Kidney (tissue), 14 donors: ENCODE results near the gene IGF2BP3. TPM values are rescaled to one million over a fixed set of nuclear protein-coding genes. Genes with fewer than 3 reads are reported as not detected.

Experiments
- DNase-seq, 5 donors: peaks; one replicate each; pipeline ENCODE4 v3.0.0-alpha.2; 2013 to 2020
- FAIRE-seq: peaks from 2 replicates; lab custom pipeline; 2012; peaks lifted over from hg19 to GRCh38; lab: Jason Lieb, UNC
- H3K27ac ChIP-seq, 2 donors: one replicate each; pipeline ENCODE4 v1.7.0; 2013; ENCODE audit warnings: low read depth in 2 of 2, low read length in 2 of 2, inconsistent platforms in 1 of 2
- H3K27me3 ChIP-seq: one replicate; pipeline ENCODE4 v1.7.1; 2013; ENCODE audit warnings: low read length, inconsistent platforms; ENCODE audit not compliant: control insufficient read depth, insufficient read depth
- H3K36me3 ChIP-seq, 3 donors: one replicate each; pipeline versions ENCODE4 v1.7.0 to v1.7.1; 2013; ENCODE audit warnings: low read length in 3 of 3, control low read depth in 1 of 3, inconsistent platforms in 1 of 3; ENCODE audit not compliant: insufficient read depth in 3 of 3, control insufficient read depth in 2 of 3
- H3K4me1 ChIP-seq, 3 donors: one replicate each; pipeline versions ENCODE4 v1.7.0 to v1.7.1; 2013; ENCODE audit warnings: low read length in 3 of 3, inconsistent platforms in 1 of 3, low read depth in 1 of 3; ENCODE audit not compliant: control insufficient read depth in 2 of 3, insufficient read depth in 2 of 3
- H3K4me3 ChIP-seq, 3 donors: one replicate each; pipeline versions ENCODE4 v1.7.0 to v1.8.1; 2013; ENCODE audit warnings: low read length in 3 of 3, control low read depth in 1 of 3, inconsistent platforms in 1 of 3
- H3K9ac ChIP-seq, 3 donors: one replicate each; pipeline versions ENCODE4 v1.7.0 to v1.7.1; 2013; ENCODE audit warnings: low read length in 3 of 3, control low read depth in 1 of 3, inconsistent platforms in 1 of 3
- H3K9me3 ChIP-seq, 3 donors: one replicate each; pipeline versions ENCODE4 v1.7.0 to v1.7.1; 2013; ENCODE audit warnings: low read length in 3 of 3, control low read depth in 1 of 3, inconsistent platforms in 1 of 3; ENCODE audit not compliant: control insufficient read depth in 2 of 3, insufficient read depth in 1 of 3
- CTCF ChIP-seq: IDR thresholded peaks from 3 replicates; pipeline ENCODE4 v1.5.1; 2012; ENCODE audit warnings: mild to moderate bottlenecking, moderate library complexity, borderline replicate concordance; ENCODE audit not compliant: insufficient read depth; ENCODE audit errors: extremely low read depth
- intact Hi-C: fragments of 100-400 bp; cut with DNase I; formaldehyde crosslinking; loops from one replicate; pipeline ENCODE4 v1.11.1; 2022
- polyA plus RNA-seq: library from polyadenylated mRNA; stranded (reverse); fragments of 350-450 nt; fragmentation: Illumina TruSeq; extraction: RNeasy Lipid Tissue Mini Kit (QIAGEN cat#74804); gene quantifications from one replicate; pipeline ENCODE4 v1.2.3, GENCODE V29; 2014; ENCODE audit warnings: low read depth, low replicate concordance; ENCODE audit not compliant: insufficient read depth
- total RNA-seq: library from RNA; stranded (reverse); fragmentation: NEBNext Ultra II Directional; extraction: Animal tissue kit (Norgen Biotek cat#: 25700); gene quantifications from one replicate; pipeline ENCODE4 v1.2.1, GENCODE V29; 2021
- donor health status: control.
- donor health status: control.
- donor health status: control.
- donor health status: control.
- donor health status: control.
- donor health status: DM: yes; HTN: yes; CAD: no.
- donor health status: Normal renal cell carcinoma (clear cell type).

Gene IGF2BP3
- total and polyA plus RNA-seq, 2 donors from 2014 or later, result 0.85 TPM; not detected in 1

GRCh38 chr7:23377134-23377533 lies 93.2 kb downstream of the IGF2BP3 start:
- Histone ChIP-seq H3K4me1 (no peaks in the 10 kb centered on the region), H3K27ac (no peak overlapping the region), H3K36me3 (no peaks in the 10 kb centered on the region), H3K9me3 (no peaks in the 10 kb centered on the region), H3K27me3 (no peaks in the 10 kb centered on the region), H3K9ac (no peak overlapping the region), H3K4me3 (no peak overlapping the region)
- no peak for FAIRE-seq
- no peak for TF ChIP-seq CTCF
- intact Hi-C loops, result no loop called here
- no peak for DNase-seq

DNA sequence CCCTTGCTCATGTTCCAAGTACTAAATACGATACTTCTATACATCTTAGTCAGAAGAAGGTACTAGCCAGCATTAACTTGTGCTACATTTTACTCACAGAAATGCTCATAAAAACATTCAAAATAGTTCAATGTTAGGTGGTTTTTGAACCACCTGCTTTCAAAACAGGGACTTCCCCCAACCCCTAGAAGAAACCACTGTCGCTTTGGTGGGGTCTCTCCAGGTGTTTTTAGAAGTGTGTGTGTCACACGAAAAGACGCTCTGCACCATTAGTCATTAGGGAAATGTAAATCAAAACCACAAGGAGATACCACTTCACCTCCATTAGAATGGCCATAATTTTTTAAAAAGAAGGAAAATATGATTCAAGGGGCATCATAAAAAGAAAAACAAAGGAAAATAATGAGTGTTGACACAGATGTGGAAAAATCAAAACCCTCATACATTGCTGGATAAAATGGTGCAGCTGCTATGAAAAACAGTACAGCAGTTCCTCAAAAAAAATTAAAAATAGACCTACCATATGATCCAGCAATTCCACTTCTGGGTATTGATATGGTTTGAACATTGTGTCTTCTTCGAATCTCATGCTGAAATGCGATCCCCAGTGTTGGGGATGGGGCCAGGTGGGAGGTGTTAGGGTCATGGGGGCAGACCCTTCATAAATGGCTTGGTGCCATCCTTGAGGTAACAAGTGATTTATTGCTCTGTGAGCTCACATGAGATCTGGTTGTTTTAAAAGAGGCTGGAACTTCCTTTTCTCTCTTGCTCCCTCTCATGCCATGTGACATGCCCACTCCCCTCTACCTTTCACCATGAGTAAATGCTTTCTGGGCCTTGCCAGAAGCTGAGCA lies 96.9 kb downstream of the IGF2BP3 start:
- intact Hi-C loops, result no loop called here

DNA sequence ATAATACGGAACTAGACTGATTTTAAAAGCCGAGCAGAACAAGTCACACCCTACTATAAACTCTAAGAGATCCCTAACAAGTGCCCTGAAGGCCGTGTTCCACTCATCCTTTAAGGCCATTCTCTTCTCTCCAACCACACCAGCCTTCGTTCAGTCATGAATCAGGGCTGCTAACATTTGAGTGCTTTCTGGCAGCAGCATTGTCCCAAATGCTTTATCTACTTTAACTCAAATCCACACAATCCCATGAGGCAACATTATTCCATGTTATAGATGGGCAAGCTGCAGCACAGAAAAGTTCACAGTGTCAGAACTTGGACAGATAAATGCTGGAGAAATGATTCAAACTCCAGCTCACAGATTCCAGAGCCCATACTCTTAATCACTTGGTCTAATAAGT lies 97.7 kb downstream of the IGF2BP3 start:
- intact Hi-C loops, result no loop called here

More for the DNA sequence above, 96.9 kb downstream of the IGF2BP3 start:
- no peaks in the 10 kb centered on the region for H3K9me3 ChIP-seq
- DNase-seq (peak in 3 of 5 donors; percentile 49 to 64 (median 57)), FAIRE-seq (no peak)
- H3K27me3 ChIP-seq, result no peaks in the 10 kb centered on the region
- no peak overlapping the region for H3K27ac ChIP-seq
- H3K9ac ChIP-seq, result no peak overlapping the region
- H3K4me1 ChIP-seq, result no peaks in the 10 kb centered on the region
- H3K4me3 ChIP-seq, result no peak overlapping the region
- no peak for TF ChIP-seq CTCF
- no peaks in the 10 kb centered on the region for H3K36me3 ChIP-seq

More for the DNA sequence above, 97.7 kb downstream of the IGF2BP3 start:
- H3K4me1 ChIP-seq, result no peaks in the 10 kb centered on the region
- TF ChIP-seq CTCF, result no peak
- DNase-seq (no peak), FAIRE-seq (no peak)
- no peaks in the 10 kb centered on the region for H3K9me3 ChIP-seq
- no peak overlapping the region for H3K4me3 ChIP-seq
- no peak overlapping the region for H3K9ac ChIP-seq
- H3K27me3 ChIP-seq, result no peaks in the 10 kb centered on the region
- H3K27ac ChIP-seq, result no peak overlapping the region
- no peaks in the 10 kb centered on the region for H3K36me3 ChIP-seq
